ENCODE results near the gene HNMT.

DNA sequence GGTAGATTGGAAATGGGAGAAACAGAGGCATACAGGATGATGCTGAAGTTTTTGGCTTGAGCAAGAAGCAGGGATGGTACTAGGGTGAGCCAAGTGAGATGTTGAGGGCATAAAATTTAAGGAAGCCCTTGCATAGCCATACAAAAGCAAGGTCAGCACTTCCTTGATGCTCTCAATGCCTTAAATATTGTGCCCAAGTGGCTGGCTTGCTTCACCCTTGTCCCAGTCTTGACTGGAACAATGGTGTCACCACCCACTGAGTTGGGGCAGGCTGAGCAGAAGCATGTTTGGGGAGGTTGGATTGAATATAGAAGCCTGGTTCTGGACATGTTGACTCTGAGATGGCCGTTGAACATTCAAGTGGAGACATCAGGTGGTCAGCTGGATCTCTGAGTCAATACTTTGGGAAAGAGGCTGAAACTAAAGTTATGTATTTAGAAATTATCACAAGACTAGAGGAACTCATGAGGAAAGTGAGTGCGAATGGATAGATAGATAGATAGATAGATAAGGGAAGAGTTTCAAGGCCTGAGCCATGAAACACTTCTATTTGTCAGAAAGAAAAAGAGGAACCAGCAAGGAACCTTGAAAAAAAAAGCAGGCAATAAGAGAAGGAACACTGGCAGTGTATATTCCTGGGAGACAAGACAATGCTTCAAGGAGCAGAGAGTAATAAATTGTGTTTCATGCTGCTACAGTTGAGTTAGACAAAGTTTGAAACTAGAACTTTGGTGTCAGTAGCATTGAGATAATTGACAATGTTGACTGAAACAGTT is 43.0 kb upstream of the HNMT start:
- TF ChIP-seq, protein P1, sequence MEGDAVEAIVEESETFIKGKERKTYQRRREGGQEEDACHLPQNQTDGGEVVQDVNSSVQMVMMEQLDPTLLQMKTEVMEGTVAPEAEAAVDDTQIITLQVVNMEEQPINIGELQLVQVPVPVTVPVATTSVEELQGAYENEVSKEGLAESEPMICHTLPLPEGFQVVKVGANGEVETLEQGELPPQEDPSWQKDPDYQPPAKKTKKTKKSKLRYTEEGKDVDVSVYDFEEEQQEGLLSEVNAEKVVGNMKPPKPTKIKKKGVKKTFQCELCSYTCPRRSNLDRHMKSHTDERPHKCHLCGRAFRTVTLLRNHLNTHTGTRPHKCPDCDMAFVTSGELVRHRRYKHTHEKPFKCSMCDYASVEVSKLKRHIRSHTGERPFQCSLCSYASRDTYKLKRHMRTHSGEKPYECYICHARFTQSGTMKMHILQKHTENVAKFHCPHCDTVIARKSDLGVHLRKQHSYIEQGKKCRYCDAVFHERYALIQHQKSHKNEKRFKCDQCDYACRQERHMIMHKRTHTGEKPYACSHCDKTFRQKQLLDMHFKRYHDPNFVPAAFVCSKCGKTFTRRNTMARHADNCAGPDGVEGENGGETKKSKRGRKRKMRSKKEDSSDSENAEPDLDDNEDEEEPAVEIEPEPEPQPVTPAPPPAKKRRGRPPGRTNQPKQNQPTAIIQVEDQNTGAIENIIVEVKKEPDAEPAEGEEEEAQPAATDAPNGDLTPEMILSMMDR (IDR thresholded peaks at IDR 0.05) = no peak
- TF ChIP-seq POLR2A (IDR thresholded peaks at IDR 0.05) = no peak
